ENCODE results near the gene BCL11A.

DNA sequence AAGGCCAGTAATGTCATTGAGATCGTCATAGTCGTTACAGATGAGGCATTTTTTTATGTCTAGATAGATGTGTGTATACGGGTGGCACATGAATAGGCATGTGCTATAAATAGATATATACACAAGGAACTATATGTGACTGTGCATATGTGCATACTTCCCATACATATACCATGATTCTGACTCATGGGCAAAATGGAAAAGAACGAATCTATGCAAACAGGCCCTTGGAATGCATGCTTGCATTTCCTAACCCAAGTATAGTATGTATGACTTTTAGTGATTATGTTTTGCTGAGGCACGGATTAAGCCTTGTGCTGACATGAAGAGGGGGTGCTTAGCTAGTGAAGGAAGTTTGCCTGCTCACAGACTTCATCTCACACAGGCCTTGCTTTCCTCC, 111.7 kb downstream of the BCL11A start:
- TF ChIP-seq POLR2A (IDR thresholded peaks at IDR 0.05) (no peak), POLR2AphosphoS5 (IDR thresholded peaks at IDR 0.05) (no peak)
- TF ChIP-seq, protein P1, sequence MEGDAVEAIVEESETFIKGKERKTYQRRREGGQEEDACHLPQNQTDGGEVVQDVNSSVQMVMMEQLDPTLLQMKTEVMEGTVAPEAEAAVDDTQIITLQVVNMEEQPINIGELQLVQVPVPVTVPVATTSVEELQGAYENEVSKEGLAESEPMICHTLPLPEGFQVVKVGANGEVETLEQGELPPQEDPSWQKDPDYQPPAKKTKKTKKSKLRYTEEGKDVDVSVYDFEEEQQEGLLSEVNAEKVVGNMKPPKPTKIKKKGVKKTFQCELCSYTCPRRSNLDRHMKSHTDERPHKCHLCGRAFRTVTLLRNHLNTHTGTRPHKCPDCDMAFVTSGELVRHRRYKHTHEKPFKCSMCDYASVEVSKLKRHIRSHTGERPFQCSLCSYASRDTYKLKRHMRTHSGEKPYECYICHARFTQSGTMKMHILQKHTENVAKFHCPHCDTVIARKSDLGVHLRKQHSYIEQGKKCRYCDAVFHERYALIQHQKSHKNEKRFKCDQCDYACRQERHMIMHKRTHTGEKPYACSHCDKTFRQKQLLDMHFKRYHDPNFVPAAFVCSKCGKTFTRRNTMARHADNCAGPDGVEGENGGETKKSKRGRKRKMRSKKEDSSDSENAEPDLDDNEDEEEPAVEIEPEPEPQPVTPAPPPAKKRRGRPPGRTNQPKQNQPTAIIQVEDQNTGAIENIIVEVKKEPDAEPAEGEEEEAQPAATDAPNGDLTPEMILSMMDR (IDR thresholded peaks at IDR 0.05): no peak
